Activated CD4-positive, alpha-beta T cell treated with anti-CD3 and anti-CD28 coated beads, Interleukin-2, amount 50 U/mL, for 48 hours (primary cell): ENCODE measurements around the gene PSMC6.

Experiments
- DNase-seq, 2 experiments: peaks; one replicate each; pipeline ENCODE4 v3.0.0-alpha.2; 2020

Gene PSMC6

DNA sequence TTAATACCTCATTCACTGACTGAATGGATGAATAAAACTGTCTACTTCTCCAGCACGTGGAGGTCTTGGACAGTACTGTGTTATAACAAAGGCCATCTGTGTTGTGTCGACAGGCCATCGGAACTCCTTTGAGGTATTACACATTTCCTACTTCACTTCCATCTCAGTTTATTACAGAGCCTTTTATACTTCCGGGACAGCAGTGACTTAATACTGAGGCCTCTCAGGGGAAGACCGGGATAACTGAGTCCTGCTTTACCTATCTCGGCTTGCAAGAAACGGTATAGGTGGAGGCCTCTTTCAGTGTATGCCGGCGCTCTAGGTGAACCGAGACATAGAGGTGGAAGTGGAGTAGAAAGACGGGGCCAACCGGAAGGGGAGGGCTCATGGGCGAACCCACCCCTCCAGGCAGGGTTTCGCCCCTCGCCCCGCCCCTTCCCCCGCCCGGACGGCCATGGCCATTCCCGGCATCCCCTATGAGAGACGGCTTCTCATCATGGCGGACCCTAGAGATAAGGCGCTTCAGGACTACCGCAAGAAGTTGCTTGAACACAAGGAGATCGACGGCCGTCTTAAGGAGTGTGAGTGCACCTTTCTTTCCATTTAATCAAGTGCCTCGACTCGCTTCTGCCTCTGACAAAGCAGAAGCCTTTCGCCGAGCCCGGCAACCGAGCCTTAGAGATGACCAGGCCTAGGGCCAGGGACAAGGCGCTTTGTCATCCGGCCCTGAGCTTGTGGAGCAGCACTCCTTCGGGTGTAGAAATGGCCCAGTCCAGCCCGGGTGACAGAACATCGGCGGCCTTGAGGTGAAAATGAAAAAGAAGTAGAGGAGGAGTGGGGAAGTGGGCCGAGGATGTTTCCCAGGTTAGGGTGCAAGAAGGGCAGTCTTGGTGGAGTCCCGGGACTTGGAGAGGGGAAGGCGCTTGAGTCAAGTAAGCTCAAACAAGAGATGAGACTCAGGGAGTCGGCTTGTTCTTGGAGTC is at the start of gene PSMC6:
PSMC6 (plus strand) TSS at position 477 of the 983 bp plus-strand sequence; CDS start at position 497, 20 bp downstream.
- peak; percentile 96 to 98 for DNase-seq

DNA sequence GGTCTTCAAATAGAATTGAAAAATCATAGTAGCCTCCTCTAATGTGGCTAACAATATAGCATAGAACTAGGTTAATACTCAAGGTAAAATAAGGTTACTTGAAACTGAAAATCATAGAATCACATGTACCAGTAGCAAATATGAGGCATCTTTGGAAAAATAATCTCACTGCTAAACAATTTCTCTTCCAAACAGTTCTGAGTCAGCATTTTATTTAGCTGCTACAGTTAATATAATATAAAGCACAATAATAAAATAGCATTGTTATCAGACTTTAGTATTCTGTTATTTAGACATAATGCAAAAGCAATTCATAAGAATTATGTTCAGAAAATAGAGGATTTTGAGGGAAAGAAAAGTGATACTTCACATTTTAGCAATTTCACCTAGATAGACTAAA is 46.7 kb upstream of the PSMC6 start:
- DNase-seq, result no peak

GRCh38 chr14:52660832-52661231 is 46.2 kb upstream of the PSMC6 start:
- no peak for DNase-seq

GRCh38 chr14:52661314-52661713 is 45.7 kb upstream of the PSMC6 start:
- no peak for DNase-seq

DNA sequence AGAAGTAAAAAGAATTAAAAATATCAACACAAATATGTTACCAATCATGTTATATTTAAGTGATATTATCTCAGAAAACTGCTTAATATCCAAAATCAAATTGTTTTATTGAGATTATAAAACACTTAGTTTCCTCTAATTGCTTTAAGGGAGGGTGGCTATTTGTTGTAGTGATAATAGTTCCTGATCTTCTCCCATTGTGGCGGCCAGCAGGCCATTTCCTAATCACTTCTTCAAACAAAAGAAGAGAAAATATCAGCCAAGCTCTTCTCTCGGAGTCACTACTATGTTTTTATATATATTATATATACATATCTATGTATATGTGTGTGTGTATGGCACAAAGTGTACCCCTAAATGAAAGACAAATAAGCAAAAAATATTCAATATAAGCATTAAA is 43.1 kb upstream of the PSMC6 start:
- no peak for DNase-seq

DNA sequence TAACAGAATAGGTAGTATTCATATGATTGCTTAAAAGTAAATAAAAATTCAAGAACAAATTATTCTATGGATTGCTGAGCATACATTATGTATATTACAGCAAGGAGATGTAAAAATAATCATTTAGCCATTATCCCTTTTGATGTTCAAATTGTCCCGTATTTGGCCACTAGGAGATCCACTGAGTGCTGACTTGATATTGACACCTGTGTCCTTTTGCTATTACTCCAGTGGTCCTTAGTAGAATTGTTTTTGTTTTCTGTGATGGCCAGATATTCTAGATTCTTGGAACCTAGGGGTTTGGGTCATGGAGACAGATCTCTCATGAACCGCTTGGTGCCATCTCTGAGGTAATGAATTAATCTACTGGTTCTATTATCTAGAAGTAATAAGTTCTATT is 28.4 kb upstream of the PSMC6 start:
- no peak for DNase-seq

GRCh38 chr14:52683985-52684520 is 22.9 kb upstream of the PSMC6 start:
- DNase-seq, result no peak

DNA sequence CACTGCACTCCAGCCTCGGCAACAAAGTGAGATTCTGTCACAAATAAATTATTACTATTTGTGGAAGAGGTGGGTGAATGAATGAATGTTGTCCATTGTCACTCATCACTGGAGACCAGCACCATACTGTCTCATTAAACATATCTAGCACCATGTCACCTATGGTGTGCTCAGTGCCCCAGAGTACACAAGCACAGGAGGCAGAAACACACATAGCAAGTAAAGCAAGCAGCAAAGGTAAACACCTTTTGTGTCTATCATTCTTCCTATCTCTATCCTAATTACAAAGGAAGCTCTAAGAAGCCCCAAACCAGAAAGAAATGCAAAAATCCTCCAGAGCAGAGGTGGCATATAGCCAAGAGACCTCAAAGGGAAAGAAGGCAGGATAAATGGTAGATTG is 20.8 kb upstream of the PSMC6 start:
- DNase-seq, result no peak

DNA sequence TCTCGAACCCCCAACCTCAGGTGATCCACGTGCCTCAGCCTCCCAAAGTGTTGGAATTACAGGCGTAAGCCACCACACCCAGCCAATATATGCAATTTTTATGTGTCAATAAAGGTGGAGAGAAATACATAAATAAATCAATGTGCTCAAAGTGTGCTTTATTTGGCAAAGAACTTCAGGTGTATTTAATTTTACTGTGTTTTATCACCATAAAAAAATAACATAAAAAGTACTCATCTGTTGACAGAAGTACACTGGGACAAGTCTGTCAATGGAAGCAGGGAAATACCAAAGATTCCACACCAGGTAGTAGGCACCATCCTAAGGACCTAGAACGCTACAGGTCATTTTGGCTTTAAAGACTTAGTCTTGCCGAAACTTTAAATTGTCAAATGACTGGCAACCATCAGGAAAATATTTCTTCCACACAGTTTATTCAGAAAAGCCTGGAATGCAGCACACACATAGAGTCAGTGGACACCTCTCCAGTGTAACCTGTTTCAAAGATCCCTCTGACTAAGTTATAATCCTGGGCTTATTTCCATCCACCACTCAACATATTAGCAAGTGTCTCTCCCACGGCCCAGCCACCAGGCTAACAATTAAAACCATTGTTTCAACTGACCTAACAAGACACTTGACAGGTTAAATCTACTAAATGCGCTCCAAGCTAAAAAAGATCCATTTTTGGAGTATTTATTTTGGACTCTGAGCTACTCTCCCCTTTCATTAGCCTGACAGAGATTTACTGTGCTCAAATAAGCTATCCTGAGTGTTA is 15.8 kb upstream of the PSMC6 start:
- no peak for DNase-seq

DNA sequence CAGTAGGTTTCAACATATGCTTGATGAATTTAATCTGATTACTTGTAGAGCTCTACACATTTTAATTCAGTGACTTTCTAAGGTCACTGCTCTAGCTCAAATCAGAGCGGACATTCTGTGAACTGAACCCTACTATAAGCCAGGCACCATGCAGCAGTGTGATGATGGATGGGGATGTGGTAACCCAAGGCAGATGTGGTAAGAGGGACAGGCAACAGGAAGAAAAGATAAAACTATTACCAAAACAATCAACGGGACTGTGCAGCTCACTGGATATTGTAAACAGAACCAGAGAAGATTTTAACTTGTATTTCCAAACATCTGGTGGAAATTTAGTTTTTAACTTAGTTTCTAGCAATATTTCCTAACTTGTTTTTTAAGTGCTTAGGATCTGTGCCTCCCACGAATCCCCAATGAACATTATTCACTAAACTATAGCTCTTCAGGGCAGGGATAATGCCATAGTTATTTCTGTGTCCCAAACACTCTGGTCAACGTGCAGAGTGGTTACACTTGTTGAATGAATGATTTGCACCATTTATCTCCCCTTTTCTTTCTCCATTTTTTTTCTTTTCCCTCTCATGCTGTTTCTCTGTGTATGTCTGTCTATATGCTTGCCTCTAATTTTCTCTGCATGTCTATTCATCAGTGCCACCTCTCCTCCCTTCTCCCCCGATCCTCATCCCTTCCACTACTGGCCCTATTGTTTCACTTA is 14.6 kb upstream of the PSMC6 start:
- no peak for DNase-seq

DNA sequence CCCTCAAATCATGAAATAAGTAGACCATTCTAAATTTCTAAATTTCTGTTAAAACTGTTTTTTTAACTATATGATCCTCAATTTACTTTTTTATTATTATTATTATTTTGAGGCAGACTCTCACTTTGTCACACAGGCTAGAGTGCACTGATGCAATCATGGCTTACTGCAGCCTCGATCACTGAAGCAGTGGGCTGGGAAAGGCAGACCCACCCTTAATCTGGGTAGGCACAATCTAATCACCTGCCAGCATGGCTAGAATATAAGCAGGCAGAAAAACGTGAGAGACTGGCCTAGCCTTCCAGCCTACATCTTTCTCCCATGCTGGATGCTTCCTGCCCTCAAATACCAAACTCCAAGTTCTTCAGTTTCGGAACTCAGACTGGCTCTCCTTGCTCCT is 14.0 kb upstream of the PSMC6 start:
- DNase-seq, result no peak

- DNase-seq, result no peak
Measured at GRCh38 chr14:52693532-52693931, 13.5 kb upstream of the PSMC6 start.

DNA sequence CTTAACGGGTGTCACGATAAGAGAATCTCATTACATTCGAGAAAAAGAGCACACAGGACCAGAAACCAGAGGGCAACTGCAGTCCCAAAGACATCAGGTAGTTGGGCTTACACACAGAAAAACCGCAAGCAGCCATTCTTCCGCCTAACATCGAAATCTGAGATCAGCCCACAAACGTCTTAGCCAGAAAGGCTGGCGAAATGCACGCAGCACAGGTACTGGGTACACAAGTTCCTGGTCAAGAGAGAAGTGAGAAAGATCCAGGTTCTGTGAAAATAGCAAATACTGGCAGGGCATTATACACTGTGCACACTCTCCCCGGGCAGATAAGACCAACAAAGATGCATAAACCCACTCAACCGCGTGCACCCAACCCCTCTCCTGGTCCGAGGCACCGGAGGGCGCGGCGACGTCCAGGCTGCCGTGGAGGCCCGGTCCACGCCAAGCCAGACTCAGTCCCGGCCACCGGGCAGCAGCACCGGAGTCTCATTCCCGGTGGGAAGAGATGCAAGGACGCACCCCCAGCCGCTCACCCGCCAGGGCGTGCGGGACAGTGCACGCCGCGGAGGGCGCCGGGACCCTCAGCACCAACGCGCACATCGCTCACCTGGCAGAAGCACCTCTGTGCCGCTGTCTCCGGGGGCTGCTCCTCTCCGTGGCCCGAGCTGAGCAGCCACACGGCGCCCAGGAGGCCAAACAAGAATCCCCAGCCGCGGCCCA is 12.1 kb upstream of the PSMC6 start:
- DNase-seq, result peak; percentile 57 to 69

DNA sequence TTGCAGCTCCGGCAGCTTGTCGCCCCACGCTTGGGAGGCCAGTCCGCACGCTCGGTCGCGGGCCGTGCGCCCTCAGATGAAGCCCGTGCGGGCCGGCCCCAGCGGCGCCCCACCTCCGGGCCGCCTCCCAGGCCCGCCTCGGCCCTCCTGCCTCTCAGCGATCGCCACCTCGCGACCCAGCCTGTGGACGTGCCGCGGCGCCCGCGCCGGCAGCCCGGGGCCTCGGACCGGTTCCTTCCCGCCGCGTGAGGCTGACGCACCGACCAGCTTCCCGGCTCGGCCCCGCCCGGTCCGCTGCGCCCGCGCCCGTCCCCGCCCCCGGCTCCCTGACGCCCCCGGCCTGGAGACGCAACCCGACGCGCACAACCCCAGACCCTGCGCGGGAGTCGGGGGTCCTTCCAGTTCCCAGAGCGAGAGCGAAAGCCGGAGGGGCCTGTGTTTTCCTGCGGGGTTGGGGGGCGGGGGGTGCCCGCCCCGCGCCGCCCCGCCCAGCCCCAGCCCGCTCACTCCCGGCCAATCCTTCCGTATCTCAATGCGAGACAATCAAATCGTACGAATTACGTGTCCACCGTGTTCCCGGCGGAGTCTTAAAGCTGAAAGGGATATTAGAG is 11.4 kb upstream of the PSMC6 start, which contains the start of gene ERO1A:
ERO1A (minus strand) TSS at position 78 of the 611 bp plus-strand sequence; CDS start at position 1, 77 bp downstream.
- peak; percentile 75 to 81 for DNase-seq

- no peak for DNase-seq
Measured at GRCh38 chr14:52700701-52701172, 6.3 kb upstream of the PSMC6 start.

- DNase-seq, result no peak
Measured at GRCh38 chr14:52701223-52701622, 5.8 kb upstream of the PSMC6 start.

DNA sequence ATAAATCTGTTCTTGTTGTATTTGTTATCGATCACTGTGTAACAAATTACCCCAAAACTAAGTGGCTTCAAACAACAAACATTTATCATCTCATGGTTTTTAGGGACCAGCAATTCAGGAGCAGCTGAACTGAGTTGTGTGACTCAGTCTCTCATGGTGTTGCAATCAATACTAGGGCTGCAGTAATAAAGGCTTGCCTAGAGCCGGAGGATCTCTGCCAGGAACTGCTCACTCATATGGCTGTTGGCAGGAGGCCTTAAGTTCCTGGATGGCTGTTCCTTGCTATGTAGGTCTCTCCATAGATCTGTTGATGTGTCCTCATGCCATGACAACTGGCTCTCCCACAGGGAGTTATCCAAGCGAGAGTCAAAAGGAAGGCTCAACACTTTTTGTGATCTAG is 3.8 kb upstream of the PSMC6 start:
- DNase-seq, result no peak

DNA sequence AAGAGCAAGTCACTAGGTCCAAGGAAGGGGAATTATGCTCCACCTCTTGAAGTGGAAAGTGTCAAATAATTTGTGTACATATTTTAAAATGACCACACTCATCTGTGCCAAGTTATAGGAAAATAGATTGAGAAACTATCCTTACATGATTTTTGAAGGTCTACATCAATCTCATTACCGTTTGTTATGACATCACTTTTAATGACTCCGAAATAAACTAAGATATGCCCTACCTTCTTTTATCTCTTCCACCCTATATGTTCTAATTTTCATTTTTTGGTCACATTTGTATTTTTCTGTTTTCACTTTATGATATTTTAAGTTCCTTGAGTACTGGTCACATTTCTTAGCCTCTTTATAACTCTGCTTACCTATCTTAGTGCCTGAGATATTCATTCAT is 3.3 kb upstream of the PSMC6 start:
- no peak for DNase-seq

GRCh38 chr14:52706286-52706685 is 714 bp upstream of the PSMC6 start:
- DNase-seq, result peak; percentile 45 to 61

DNA sequence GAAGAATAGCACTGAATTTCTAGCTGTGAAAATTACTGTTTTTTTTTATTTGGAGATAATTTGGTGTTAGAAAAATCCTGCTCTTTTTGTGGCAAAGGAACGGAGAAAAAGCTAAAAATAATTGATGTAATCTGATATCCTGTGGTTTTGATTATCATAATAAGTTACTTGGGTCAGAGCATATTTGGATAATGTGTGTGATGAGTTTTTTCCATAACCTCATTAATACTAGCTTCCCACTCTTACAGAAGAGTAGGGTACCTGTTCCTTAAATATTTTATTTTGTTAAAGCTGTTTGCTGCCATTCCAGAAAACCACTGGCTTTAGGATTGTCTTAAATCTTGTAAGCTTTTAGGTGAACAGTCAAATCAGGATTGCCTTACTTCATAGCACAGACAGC is 4.7 kb downstream of the PSMC6 start:
- DNase-seq, result no peak

DNA sequence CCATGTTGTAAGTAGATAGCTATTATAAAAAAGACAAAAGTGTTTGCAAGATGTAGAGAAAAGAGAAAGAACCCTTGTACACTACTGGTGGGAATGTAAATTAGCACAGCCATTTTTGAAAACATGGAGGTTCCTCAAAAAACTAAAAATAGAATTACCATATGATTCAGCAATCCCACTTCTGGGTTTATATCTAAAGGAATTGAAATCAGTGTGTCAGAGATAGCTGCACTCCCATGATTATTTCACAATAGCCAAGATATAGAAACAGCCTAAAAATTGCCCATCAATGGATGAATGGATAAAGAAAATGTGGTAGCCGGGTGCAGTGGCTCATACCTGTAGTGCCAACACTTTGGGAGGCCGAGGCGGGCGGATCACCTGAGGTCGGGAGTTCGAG is 9.2 kb downstream of the PSMC6 start:
- no peak for DNase-seq
